GM19240 (cell line): ENCODE measurements around the gene HS6ST1.

Experiments
- DNase-seq: peaks from one replicate; pipeline ENCODE4 v3.0.0; 2011; ENCODE audit warnings: low spot score; ENCODE audit not compliant: insufficient read length

The HS6ST1 gene

GRCh38 chr2:128237911-128238697, 80.6 kb downstream of the HS6ST1 start:
- no peak for DNase-seq

- no peak for DNase-seq
Observed at GRCh38 chr2:128237081-128237534, 81.6 kb downstream of the HS6ST1 start.

DNA sequence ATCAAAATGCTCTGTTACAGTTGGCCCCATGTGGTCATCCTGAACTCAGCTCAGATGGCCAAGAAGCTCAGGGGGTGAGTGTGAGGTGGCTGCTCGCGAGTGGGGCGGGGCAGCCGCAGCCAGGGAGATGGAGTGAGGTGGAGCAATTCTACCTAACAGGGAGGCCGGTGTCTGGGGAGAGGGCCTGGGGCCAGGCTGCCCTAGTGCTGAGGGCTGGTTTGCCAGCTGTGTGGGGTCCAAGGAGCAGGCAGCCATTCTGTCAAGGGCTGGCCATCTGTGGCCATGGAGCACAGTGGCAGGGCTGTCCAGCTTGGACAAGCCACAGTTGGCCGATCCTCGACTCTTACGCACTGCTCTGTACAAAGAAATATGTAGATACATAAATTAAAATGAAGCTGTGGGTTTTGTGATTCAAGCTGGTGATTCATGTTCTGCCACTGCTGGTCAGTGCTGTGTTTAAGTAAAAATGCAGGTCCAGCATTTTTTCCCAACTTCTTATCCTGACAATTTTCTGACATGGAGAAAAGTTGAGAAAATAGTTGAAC, 82.1 kb downstream of the HS6ST1 start:
- no peak for DNase-seq

GRCh38 chr2:128235581-128235980, 83.1 kb downstream of the HS6ST1 start:
- no peak for DNase-seq

GRCh38 chr2:128234613-128235012, 84.1 kb downstream of the HS6ST1 start:
- DNase-seq = no peak

DNA sequence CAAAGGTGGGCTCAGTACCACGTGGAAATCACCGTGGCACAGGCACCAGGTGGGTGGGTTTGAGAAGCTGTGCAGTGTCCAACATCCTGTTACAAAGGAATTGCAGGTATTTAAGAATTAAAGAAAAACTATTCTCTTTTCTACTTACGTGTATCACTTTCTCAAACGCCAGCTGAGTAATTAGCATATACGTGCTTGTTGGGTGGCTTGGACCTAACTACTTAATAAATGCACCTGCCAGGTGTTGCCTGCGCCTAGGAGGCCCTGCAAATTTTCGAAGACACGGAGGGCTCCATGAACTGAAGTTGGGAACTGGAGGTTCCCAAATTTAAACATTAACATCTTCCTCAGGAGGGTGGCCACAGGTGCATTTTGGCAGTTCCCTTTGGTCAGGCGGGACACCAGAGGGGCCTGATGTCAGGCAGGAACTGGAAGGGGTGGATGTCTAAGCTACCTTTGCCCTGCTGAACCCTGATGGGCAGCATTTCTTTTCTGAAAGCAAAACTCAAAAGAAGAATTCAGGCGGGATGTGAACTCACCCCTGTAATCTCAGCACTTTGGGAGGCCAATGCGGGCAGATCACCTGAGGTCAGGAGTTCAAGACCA, 84.8 kb downstream of the HS6ST1 start:
- DNase-seq = no peak

- peak; percentile 88 for DNase-seq
Observed at GRCh38 chr2:128232965-128233789, 85.5 kb downstream of the HS6ST1 start.

DNA sequence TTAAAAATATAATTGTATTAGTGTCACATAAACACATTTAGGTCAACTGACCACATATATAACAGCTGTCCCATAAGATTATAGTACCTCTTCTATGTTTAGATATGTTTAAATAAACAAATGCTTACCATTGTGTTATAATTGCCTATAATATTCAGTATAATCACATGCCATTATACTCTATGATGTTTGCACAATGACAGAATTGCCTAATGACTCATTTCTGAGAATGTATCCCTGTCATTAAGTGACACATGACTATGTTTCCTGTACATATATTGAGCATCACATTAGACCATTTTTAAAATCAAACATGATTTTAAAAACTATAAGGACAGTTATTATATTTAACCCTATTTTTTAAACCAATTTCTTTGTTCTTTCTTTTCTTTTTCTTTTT, 89.8 kb downstream of the HS6ST1 start:
- DNase-seq = no peak

GRCh38 chr2:128227862-128228261, 90.8 kb downstream of the HS6ST1 start:
- no peak for DNase-seq

- DNase-seq = no peak
Observed at GRCh38 chr2:128219891-128220290, 98.8 kb downstream of the HS6ST1 start.

- no peak for DNase-seq
Observed at GRCh38 chr2:128217671-128218070, 101.0 kb downstream of the HS6ST1 start.

GRCh38 chr2:128215897-128216642, 102.6 kb downstream of the HS6ST1 start:
- DNase-seq = no peak
